Stimulated activated CD8-positive, alpha-beta memory T cell treated with anti-CD3 and anti-CD28 coated beads, Interleukin-2, amount 100 ng/mL, for 48 hours (primary cell): Measurements from ENCODE around the gene TPRN.
A peak's percentile ranks its signal among the peaks of the same experiment; 100 is the strongest.

ENCODE experiments used
- DNase-seq, 2 donors: peaks; one replicate each; pipeline ENCODE4 v3.0.0-alpha.2; 2020; ENCODE audit warnings: low read depth in 2 of 2

Gene TPRN

DNA sequence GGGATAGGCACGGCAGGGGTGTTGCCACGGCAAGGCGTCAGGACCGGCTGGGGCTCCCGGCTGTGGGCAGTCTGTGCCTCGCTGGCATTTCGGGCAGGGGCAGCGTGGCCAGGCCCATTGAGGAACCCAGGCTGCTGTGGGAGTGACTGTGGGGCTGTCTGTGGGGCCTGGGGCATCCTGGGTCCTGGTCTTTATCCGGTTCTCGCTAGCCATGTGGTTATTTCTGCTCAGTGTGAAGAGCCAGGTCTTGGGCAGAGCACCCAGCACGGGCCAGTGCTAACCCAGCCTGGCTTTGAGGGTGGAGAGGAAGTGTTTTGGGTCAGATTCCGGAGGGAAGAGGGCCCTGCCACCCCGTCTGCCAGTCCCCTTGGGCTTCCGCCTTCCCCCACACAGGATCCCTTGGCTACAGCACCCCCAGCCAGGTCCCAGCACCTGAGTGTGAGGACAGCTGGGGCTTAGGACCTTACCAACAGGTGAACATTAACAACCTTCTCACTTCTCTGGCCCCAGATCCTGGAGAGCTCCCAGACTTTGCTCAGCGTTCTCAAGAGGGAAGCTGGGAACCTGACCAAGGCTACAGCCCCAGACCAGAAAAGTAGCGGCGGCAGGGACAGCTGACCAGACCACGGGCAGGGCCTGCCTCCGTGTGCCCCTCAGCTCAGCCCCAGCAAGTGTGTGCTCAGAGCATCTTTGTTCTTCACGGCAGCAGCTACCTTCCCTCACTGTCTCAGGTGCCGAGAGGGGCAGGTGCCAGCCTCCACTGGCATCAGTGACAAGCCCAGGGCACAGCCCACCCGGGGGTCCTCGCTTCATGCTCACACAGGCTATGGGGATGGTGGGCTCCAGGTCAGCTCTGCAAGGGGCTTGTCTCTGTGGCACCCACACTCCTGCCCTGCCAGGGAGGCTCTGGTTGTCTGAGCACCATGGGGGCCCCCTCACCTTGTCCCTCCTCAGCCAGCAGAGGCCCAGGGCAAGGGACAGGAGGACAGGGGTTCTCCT, 10.9 kb downstream of the TPRN start:
- DNase-seq: no peak

DNA sequence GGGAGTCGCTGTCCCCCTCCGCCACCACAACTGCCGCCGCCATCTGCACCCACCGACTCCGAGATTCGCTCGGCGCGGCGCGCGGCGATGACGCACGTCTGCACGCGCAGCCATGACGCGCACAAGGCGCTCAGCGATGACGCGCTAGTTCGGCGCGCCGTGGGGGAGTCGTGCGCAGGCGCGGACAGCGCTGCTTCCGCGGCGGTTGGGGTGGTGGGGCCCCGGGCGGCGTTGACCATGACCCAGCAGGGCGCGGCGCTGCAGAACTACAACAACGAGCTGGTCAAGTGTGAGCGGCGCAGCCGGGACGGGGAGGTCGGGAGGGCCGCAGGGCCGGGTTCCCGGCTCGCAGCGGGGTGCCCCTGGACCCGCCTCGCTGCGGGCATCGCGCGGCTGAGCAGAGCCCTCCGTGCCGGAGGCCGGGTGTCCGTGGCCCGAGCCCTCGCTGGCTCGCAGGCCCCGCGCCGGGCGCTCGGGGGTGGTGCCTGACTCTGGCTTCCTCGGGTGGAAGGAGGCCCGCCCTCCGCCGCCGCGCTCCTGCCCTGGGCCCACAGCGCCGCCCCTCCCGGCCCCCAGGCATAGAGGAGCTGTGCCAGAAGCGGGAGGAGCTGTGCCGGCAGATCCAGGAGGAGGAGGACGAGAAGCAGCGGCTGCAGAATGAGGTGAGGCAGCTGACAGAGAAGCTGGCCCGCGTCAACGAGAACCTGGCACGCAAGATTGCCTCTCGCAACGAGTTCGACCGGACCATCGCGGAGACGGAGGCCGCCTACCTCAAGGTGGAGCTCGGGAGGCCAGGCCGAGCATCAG, 11.8 kb downstream of the TPRN start, which contains the start of the genes ANAPC2 and SSNA1:
TSS of gene ANAPC2 (minus strand) at position 71 of the 807 bp plus-strand sequence. CDS start at position 43, 28 bp downstream.
TSS of gene SSNA1 (plus strand) at position 187 of the 807 bp plus-strand sequence. CDS start at position 238, 51 bp downstream.
- DNase-seq: peak; percentile 91 to 95

DNA sequence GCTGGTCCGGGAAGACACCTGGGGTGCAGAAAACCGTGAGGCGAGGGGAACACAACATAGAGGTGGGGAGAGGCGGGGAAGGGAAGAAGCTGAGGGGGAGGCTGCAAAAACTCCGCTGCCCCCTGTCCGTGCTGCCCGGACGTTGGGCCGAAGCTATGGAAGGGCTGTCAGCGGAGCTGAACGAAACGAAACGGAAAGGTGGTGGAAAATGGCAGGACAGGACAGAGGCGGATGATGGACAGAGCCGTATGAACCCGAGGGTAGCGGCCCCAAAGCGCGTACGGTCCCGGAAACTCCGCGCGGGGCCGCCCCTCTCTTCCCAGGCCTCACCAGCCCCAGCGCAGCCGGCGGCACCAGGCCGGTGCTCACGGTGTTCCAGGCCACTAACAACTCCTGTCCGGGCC, 12.5 kb downstream of the TPRN start:
- DNase-seq: no peak

DNA sequence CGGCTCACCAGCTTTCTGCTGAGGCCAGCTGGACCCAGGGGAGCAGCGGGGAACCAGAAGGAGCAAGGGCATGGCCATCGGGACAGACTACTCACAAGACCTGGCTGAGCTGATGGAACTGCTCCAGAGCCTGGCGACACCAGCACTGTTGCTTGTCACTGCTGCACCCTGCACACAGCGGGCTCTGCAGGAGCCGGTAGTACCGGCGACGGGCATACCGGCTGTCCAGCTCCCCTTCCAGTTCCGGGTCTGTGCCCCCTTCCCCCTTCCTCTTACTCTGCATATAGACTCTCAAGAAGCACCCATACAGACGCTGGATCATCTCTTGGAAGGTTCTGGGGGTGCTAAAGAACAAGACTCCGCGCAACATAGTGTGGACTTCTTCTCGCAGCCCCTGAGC, 13.2 kb downstream of the TPRN start:
- DNase-seq: no peak

GRCh38 chr9:137186385-137186784, 14.2 kb downstream of the TPRN start:
- no peak for DNase-seq

DNA sequence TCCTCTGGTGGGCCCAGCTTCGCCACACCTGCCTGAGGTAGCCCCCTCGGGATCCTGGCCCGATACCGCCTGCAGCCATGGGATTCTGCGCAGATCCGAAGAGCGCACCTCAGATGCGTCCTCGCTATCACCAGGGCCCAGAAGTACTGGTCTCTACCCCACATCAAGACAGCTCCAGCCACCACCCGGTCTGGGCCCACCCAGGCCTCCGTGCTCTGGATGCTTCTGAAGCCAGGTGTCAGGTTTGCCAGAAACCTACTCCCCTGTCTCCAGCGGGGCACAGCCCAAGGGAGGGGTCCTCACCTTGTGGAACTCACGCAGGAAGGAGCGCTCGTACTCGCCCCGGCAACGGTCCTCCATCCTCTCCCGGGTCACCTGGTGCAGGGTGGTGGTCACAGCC, 14.6 kb downstream of the TPRN start:
- DNase-seq: no peak

DNA sequence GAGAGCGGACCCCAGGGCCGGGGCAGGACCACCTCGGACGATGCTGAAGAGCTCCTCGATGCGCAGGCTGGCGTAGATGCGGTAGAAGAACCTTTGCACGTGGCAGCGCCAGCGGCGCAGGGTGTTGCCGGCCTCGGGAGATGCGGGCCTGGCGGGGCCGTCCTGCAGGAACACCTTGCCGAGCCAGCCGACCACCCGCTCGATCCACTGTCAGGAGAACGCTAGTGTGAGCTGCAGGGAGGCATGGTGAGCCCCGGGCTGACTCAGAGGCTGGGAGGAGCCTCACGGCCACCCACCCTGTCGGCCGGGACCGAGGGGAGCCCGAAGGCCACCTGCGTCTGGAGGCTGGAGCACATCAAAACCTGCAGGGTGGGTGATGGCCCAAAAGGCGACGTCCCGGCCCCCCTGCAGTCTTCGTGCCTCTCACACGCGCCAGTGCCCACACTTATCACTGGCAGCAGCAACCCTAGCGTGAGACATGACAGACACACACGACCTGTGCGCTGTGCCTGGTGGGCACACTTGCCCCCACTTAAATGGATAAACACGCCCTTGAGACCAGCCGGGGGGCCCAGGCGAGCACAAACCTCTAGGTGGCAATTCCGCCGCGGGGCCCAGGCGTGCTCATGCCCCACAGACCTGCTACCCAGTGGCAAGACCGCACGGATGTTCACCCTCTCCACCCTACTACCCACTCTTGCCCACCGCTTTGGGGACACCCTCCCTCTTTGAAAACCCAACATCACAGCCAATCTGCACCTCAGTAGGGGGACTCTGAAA, 15.5 kb downstream of the TPRN start:
- DNase-seq: no peak

DNA sequence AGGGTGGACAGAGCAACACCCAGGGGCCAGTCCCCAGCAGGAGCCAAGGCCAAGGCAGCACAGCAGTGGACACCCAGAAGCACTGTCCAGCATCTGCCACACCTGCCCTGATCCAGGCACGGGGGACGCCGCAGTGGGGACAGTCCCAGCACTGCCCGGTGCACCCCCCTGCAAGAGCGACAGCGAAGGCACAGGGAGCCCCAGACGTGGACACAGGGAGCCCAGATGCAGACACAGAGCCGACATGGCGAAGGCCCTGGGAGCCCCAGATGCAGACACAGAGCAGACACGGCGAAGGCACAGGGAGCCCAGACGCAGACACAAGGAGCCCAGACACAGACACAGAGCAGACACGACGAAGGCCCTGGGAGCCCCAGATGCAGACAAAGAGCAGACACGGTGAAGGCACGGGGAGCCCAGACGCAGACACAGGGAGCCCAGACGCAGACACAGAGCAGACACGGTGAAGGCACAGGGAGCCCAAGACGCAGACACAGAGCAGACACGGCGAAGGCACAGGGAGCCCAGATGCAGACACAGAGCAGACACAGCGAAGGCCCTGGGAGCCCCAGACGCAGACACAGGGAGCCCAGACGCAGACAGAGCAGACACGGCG, 16.5 kb downstream of the TPRN start:
- DNase-seq: no peak

- DNase-seq: no peak
Measured at GRCh38 chr9:137182836-137183235, 17.7 kb downstream of the TPRN start.

GRCh38 chr9:137181680-137182079, 18.9 kb downstream of the TPRN start:
- DNase-seq: no peak

- no peak for DNase-seq
Measured at GRCh38 chr9:137180491-137180890, 20.1 kb downstream of the TPRN start.

GRCh38 chr9:137179761-137180160, 20.8 kb downstream of the TPRN start:
- DNase-seq: no peak

DNA sequence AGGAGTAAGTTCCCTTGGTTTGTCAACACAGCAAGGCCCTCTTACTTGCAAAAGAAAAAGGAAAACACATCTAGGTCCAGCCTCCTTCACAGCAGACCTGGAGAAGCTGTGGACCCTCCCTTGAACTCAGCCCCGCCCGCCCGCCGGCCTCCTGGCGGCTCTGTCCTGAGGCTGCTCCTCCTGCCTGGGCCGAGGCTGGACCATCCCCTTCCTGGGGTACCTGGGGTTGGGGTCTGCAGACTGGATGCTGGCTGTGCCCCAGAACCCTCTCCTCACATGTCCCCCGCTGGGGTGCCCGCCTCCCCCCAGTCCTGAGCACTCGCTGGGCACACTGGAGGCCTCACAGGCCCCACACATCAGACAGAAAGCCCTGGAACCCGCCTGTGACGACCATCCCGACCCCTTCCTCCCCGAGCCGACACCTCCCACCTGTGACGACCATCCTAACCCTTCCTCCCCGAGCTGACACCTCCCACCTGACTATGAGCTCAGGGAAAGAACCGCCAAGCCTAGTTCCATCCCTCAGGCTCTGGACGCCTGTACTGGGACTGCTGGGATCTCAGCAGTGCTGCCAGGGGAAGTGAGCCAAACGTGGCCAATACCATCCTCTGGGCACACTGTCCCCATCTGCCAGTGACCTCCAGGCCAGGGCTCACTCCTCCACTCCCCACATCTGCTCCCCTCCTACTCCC, 21.5 kb downstream of the TPRN start:
- DNase-seq: no peak

DNA sequence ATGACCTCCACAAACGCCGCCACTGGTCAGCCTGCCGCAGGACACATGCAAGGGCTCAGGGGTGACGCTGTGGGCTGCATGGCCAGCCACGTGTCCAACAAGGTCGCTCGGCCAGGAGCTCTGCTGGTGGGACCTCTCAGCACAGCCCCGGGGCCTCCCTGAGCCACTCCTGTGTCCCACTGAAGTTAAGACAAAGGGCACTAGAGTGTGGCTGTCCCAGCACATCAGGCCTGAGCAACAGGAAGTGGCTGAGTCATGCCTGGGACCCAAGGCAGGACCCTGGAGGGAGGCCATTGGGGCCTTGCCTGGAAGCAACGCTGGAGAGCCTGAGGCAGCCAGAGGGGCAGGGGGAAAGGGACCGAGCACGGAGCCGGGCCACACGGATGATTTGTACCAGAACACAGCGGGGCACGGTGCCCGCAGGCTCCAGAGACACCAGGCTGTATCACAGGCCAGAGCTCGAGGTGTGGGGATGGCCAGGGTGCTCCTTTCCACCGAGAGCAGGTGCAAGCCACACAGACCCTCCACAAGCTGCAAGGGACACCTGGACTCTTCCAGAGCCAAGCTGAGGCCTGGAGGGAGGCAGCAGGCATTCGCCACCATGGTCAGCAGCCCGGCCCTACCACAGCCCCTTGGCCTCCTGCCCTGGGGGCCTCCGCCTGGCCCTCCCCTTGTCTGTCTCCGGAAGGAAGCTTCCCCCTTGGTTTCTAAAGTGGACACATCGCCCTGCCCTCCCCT, 22.2 kb downstream of the TPRN start:
- DNase-seq: no peak

DNA sequence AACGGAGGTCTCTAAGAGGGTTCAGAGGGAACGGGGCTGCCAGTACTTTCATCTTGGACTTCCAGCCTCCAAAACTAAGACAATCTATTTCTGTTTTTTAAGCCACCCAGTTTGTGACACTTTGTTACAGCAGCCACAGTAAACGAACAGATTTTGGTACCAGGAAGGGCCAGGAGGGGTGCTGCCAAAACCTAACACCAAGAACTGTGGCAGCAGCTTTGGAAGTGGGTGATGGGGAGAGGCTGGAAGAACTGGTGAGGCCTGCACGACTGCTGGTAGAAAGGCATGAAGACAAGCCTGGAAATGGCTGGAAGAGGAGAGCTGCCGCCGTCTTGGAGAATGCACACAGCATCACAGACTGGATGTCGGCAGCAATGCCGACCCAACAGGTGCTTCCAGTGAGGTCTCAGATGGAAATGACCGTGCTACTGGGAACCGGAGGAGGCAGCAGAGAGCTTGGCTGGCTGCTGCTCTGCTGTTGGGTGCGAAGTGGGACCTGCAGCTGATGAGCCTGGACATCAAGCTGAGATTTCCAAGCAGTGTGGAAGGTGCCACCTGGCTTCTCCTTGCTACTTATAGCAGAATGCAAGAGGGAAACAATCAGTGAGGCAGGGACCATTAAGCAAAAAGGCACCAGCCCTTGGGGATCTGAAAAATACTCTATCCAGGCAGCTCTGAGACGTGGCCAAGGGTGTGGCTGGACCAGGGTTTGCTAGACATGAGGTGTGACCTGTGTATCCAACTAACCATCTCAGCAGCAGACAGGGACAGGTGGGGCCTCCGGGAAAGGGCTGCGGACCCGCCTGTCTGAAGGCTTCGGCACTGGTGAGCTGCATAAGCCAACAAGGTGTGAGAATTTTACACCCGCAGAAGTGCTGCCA, 24.0 kb downstream of the TPRN start:
- no peak for DNase-seq

GRCh38 chr9:137175345-137175961, 25.1 kb downstream of the TPRN start:
- DNase-seq: no peak

- no peak for DNase-seq
Measured at GRCh38 chr9:137174722-137175293, 25.7 kb downstream of the TPRN start.
